Retinal pigment epithelial cell (primary cell): ENCODE measurements around the gene MAFB.

Experiments used
- DNase-seq: peaks from one replicate; pipeline ENCODE4 v3.0.0-alpha.2; 2010; ENCODE audit warnings: low read depth
- H3K4me3 ChIP-seq: 2 replicates; pipeline ENCODE4 v1.5.1; 2011; ENCODE audit warnings: mild to moderate bottlenecking, low read length, control low read depth, moderate library complexity
- CTCF ChIP-seq: conservative IDR thresholded peaks from 2 replicates; pipeline ENCODE4 v1.5.1; 2011; ENCODE audit warnings: low read depth, low read length, control low read depth, inconsistent platforms

Gene MAFB

GRCh38 chr20:40720826-40721225, 31.8 kb upstream of the MAFB start:
- no peak for TF ChIP-seq CTCF
- DNase-seq, result no peak
- no peak overlapping the region for H3K4me3 ChIP-seq

GRCh38 chr20:40720099-40720498, 31.1 kb upstream of the MAFB start:
- DNase-seq, result no peak
- TF ChIP-seq CTCF, result no peak

GRCh38 chr20:40718982-40719729, 30.1 kb upstream of the MAFB start:
- DNase-seq, result no peak
- TF ChIP-seq CTCF, result no peak
- no peak overlapping the region for H3K4me3 ChIP-seq

More at GRCh38 chr20:40720099-40720498, 31.1 kb upstream of the MAFB start:
- H3K4me3 ChIP-seq, result no peak overlapping the region

GRCh38 chr20:40718214-40718977, 29.4 kb upstream of the MAFB start:
- no peak overlapping the region for H3K4me3 ChIP-seq
- no peak for TF ChIP-seq CTCF
- no peak for DNase-seq

- no peak for TF ChIP-seq CTCF
- no peak overlapping the region for H3K4me3 ChIP-seq
- DNase-seq, result no peak
These were observed 28.4 kb upstream of the MAFB start for GRCh38 chr20:40717343-40717865.

GRCh38 chr20:40715491-40715890, 26.5 kb upstream of the MAFB start:
- TF ChIP-seq CTCF, result no peak
- DNase-seq, result no peak
- no peak overlapping the region for H3K4me3 ChIP-seq
